HG03045 (cell line): ENCODE results near the gene DCD.
A peak's percentile ranks its signal among the peaks of the same experiment; 100 is the strongest.

Source experiments
- ATAC-seq: cut with Tn5 transposase; IDR thresholded peaks from one replicate; pipeline ENCODE4 v1.9.1; 2021; ENCODE audit warnings: mild to moderate bottlenecking, moderate library complexity; ENCODE audit not compliant: unreplicated experiment

Gene DCD

GRCh38 chr12:54608769-54609168 is 39.4 kb downstream of the DCD start:
- no peak for ATAC-seq

GRCh38 chr12:54608156-54608555 is 40.0 kb downstream of the DCD start:
- no peak for ATAC-seq

- no peak for ATAC-seq
These were observed 41.6 kb downstream of the DCD start for GRCh38 chr12:54606556-54606955.

- ATAC-seq = no peak
These were observed 42.8 kb downstream of the DCD start for GRCh38 chr12:54605138-54605970.

DNA sequence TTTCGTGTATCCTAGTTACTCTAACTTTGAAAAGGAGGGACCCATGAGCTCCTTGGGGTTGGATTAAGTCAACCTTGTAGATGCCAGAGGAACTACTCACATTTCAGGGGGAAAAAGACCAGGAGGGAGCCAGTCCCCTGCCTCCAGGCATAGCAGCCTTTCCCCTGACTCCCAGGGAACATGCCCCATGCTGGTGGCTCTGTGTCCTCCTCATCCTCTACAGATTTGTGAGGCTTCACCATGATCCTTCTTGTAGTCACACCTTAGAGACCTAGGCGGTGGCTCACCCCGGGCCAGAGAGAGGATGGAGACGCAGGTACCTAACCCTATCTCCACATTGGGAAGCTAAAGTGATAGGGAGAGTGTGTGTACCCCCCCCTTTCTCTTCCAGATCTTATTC is 43.7 kb downstream of the DCD start:
- ATAC-seq = no peak

DNA sequence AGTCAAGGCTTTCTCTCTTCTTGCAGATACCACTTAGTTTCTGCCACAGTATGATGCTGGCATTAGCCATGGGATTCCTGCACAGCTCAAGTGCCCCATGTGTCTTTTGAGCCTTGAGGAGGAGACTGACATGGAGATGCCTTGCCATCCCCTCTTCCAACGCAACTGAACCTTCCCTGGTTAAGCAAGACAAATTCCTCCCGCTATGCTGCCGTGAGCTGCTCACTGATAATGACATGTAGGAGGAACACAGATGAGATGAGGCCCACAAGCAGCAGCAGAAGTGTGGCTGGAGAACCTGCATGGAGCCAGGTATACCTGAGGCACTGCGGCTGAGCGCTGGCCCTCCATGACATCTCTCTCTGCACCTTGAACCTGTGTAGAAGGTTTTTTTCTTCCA is 44.3 kb downstream of the DCD start:
- no peak for ATAC-seq

DNA sequence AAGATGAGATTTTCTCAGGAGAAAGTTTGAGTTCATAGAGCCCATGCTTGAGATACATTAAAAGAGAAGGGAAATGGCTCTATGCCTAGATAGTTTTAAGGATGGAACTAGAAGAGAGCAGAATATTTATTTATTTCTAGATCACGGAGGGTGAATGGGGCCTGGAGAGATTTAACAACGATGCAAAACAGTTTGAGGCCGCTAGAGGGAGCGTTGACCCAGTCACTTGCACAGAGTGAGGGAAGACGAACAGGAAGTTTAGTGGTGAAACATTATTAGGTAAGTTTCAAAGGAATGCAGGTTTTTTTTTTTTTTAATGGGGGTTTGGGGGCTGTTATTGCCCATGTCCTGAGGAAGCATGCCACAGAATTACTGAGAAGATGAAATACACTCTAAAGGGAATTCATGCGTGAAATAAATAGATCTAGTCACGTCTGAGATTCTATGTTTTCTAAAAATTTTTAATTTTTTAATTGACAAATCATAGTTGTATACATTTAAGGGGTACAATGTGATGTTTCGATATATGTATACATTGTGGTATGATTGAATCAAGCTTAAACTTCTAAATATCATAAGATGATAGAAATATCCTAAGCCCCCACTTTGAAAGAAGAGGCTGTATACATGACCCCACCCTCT is 44.9 kb downstream of the DCD start:
- ATAC-seq = peak; percentile 83

DNA sequence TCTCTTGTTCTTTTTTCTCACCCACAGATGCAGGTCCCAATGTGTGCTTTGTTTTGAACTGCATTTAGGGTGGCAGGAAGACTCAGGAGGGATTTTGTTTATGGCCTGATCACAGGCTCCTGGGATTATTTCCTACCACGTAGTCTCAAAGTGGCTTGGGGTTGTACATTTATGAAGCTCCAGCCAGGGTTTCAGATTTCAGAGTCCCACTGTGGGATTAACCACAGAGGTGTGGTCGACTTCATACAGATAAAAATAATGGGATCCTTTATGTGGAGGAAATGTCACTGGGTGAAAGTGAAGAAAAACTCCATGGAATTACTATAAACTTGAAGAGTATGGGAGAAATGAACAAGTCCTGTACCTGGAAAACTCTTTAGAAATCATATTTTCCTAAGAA is 45.5 kb downstream of the DCD start:
- ATAC-seq = no peak

GRCh38 chr12:54601841-54602240 is 46.3 kb downstream of the DCD start:
- no peak for ATAC-seq

DNA sequence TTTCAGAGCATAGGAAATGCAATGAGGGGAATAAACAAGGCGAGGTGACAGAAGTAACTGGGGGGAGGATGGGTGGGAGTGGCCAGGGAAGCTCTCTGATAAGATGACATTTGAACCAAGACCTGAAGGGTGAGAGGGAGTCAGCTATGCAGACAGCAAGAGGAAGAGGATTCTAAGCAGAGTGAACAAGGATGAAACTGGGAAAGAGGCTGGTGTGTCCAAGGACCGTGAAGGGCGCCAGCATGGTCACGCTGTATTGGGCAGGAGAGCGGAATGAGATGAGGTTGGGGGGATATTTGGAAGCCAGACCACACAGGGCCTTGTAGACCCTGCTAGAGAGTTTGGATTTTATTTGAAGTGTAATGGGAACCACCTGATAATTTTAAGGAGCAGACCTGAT is 49.2 kb downstream of the DCD start:
- no peak for ATAC-seq

- ATAC-seq = no peak
These were observed 51.6 kb downstream of the DCD start for GRCh38 chr12:54596526-54596946.

GRCh38 chr12:54595471-54595870 is 52.7 kb downstream of the DCD start:
- ATAC-seq = no peak
